ENCODE measurements around the gene CSF2.
"Not testable (repeated sequence)": the region's sequence is repeated elsewhere in the genome, so short reads cannot be mapped to it uniquely, and the experiment has no call there.

Gene CSF2

DNA sequence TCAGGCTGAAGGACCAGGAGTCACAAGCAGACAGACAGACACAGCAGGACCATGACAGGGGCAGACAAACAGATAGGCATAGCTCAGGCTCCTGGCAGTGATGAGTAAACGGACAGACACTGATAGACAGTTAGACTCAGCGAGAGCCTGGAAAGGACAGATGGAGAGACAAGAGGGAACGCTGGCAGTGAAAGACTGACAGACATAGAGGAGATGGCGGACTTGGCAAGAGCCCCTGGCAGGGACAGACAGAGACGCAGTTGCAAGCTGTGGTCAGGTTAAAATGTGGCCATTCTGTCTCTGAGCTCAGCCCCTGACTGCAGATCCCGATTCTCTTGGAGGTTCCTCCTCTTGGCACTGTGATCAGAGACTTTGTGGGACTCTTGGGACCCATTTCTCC lies 13.6 kb downstream of the CSF2 start:
- no peak for DNase-seq (ENCODE audit: low read depth in 3 of 3)

DNA sequence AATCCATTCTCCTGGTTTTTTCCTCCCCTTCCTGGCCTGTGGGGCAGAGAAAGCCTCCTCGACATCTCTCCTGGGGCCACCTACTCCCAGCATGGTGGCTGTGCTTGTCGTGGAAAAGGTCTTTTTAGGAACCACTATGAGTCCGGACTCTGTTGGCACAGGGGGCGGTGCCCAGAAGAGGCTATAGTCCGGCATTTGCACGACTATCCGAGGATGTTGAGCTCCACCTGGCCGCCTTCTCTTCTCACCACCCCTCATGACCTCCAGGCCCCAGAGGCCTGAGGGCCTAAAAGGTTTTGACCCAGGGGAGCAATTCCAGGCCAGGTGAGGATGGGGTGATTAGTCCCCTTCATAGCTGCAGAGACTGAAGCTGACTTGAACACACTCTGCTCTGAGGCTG lies 14.1 kb downstream of the CSF2 start:
- no peak for DNase-seq (ENCODE audit: low read depth in 3 of 3)

DNA sequence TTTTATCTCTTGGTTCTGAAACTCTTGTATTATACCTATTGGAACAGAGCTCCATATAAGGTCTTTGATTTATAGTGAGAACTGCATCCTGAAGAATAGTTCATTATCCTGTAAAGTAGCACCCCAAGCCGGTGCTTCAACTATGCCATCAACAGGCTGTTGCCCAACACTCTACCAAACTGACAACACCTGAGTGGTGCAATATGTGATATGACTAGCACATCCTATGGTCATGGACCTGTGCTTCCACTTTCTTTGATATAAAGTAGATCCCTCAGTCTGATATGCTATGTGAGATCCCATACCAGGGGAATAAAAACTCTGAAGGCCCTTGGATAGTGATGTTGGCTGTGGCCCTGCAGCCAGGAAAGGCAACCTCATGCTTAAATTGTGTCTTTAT lies 15.8 kb downstream of the CSF2 start:
- DNase-seq (ENCODE audit: low read depth in 3 of 3): no peak

DNA sequence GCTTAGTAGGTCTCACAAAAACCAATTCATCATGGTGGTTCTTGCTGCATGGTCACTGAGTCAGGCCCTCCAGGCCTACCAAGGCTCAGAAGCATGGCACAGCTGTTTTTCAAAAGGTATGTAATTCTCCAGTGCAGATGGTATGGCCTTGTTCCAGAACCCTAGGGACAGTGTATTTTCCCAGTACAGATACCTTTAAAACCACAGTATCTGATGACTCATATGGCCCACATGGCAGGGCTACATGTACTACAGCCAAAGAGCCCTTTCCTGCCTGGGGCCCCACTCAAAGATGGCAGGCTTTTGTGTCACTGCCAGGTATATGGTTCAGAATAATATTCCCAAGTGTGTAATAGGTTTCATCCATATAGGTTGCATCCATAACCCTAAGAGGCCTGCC lies 16.5 kb downstream of the CSF2 start:
- no peak for DNase-seq (ENCODE audit: low read depth in 3 of 3)

DNA sequence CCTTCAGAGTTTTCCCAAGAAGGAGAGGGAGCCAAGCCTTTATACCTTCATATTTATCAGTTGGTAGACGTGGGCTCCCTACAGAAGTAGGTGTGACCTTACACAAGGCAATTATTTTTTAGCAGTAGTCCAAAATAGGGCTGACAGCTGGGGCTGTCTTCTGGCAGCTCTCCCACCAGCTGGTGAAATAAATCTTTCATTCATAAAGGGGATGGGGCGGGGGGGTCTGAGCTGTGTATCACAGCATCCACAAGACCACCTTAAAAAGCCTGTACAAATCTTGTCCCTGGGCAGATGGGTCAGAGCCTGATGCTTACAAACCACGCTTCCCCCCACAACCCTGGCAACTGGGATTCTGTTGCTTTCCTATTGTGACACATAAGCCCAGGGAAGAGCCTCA lies 19.7 kb downstream of the CSF2 start:
- DNase-seq (ENCODE audit: low read depth in 3 of 3): no peak

DNA sequence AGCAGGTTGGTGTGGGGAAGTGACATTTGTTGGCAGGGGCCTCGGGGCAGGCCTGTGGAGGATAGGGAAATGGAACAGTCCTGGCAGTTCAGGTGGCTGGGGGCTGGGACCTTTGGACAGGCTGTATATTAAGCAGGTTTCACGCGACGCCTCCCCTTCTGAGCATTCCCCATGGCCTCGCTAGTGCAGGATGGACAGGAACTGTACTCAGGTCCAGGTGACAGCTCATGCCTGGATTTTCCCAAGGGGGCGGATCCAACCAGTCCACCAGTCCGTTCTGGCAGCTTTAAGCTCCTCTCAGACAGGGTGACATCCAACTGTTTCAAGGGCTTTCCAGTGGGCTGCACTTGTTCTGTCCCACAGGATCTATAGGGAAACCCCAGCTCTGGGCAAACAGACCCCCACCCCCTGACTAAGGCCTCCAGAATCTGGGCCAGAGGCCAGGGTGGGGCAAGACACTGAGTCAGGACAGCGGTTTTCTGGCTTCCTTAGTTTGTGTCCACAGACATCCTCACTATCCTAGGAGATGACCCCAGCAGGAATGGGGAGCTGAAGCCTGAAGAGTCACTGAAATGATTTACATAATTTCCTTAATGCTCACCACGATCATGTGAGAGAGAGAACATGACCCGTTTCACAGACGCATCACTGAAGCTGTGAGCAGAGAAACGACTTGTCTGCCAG lies 20.9 kb downstream of the CSF2 start:
- DNase-seq (ENCODE audit: low read depth in 3 of 3): no peak

DNA sequence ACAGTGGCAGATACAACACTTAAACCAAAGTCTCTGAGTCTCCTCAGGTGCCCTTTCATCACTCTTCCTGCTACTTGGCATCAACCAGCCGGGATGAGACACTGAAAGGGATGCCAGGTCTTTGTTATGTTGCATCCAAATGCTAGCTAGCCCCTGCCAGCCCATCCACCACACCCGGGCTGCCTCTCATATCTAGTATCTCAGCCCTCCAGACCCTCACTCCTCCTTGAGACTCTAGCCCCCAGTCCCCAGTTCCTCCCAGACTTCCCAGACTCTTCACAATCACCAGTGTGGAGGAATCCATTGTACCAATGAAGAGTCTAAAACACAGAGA lies 21.5 kb downstream of the CSF2 start:
- no peak for DNase-seq (ENCODE audit: low read depth in 3 of 3)

DNA sequence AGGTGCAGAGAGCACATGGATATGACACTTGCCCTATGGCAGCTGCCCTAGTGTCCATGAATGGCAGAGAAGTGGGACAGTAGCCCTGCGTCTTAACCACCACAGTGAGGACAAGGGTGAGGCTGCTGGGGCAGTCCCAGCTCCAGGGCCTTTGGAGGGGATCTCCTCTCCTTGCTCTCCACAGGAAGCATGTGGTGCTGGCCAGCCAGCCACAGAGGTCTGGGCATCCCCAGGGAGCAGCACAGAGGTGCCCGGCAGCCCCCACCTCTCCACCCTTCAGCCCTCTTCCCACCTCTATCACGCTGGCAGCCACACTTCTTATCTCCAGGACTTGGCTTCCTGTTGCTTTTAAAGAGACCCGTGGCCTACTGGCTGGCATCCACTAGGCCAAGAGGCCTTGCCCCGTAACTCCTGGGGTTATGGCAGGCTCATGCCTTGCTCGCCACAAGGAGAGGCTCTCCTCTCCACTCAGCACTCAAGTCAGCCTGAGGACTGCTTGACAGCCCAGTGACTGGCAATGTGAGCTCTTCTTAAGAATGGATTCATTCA lies 21.9 kb downstream of the CSF2 start:
- no peak for DNase-seq (ENCODE audit: low read depth in 3 of 3)

DNA sequence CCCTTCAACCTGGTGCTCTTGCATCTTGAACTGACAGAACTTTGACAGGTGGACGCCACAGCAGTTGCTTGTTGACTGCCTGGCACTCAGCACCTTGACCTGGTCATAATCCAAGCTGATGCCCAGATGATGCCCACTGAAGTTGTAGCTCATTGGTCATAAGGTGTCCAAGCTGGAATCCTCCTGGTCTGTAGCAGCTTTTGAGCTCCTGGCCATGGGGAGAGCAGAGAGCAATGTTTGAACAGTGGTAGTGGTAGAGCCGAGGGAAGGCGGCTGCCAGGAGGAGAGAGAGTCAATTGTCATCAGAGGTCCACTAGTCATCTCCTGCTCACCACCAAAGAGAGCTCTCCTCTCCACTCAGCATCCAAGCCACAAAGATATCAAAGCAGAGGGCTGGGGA lies 23.3 kb downstream of the CSF2 start:
- no peak for DNase-seq (ENCODE audit: low read depth in 3 of 3)

DNA sequence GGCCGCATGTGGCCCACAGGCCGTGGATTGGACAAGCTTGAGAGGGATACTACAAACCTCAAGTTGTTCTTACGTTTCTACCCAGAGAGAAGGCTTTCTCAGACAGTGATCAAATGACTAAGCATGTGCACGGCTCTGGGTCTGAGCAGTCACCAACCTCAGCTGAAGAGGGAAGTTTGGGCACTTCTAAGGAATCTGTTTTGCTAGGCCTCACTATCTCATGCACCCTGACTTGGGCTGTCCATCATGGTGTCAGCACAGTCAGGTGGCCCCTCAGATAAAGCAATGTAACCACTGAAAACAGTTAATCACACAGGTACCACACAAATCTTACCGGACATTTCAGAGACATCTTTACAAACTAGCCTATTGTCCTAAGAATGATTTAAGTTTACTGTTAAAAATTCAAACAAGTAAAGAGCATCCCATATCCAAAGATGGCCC lies 24.6 kb downstream of the CSF2 start:
- no peak for DNase-seq (ENCODE audit: low read depth in 3 of 3)

DNA sequence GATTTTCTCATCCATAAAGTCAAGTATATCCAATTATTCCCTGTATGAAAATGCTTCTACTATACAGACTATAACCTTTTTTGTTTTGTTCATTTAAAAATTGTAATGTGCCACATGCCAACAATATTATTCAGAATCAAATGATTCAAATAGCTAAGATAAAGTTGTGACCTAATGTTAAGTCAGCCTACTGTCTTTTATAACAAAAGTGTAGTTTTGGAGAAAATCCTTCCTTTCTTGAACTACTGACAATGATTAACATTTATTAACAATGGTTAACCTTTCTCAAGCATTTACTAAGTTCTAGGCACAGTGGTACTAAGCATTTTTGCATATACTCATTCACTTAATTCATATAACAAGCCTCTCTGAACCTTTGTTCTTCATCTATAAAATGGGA lies 25.0 kb downstream of the CSF2 start:
- no peak for DNase-seq (ENCODE audit: low read depth in 3 of 3)

DNA sequence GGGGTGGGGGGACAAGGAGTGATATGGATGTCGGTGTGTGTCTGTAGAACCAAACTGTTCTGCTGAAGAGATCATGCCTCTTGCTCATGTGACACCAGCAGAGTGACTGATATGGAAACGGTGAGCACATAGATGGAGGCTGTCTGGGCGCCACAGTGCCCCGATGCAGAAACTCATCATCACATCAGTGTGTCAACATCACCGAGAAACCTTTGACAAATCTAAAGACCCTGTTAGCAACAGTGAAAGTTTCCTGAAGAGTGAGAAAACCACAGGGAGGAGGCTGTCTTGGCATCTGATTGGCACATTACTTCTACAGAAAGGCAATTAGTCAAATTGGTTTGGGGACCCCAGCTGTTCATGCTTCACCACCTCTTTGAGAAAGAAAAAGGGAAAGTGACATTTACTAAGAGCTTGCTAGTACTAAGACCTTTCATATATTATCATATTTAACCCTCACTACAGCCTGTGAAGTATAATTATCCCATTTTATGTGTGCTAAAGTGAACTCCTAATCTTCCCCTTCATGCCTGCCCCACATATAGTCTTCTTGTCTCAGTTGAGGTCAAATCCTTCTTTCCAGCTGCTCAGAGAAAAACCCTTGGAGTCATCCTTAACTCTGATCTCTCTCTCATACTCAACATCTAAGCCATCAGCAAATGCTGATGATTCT lies 25.6 kb downstream of the CSF2 start:
- peak in 2 of 3 experiments; percentile 28 to 33 for DNase-seq (ENCODE audit: low read depth in 3 of 3)

DNA sequence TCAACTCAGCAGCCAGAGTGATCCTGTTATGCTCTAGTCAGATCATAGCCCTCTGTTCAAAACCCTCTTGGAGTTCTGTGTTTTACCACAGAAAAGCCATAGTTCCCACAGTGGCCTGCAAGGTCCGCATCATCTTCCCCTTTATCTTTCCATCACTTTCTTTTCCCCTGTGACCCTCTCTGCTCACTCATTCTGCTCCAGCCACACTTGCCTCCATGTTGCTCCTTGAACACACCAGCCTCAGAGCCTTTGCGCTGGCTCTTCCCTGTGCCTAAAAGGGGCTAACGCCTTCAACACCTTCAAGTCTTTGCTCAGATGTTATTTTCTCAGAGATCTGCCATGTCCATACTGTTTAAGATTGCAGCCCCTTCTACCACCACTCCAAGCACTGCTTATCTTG lies 26.3 kb downstream of the CSF2 start:
- no peak for DNase-seq (ENCODE audit: low read depth in 3 of 3)

DNA sequence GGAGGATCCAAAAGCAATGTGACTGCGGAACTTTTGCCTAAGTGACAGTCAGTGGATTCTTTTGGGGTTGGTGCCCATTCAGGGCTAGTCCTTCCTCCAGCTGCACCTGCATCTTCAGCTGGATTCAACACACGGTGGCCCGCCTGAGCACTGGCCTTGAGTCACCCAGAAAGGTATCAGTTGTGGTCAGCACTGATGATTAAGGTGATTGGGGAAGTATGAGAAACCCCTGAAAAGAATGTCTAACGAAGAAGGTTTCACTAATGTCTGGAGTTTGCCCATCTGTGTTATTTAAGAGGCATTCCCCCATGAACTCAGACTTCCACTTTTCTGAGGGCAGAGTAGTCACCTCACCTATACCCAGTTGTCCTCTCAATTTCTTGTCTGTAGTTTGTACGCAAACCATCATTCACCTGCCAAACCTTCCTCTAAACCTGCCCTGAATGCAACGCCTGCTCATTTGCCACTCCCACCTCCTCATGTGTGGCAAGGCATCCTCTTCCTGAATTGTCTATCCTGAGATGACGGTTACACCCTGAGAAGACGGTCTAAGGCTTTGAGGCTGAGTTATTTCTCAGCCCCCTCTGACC lies 27.2 kb downstream of the CSF2 start:
- no peak for DNase-seq (ENCODE audit: low read depth in 3 of 3)

DNA sequence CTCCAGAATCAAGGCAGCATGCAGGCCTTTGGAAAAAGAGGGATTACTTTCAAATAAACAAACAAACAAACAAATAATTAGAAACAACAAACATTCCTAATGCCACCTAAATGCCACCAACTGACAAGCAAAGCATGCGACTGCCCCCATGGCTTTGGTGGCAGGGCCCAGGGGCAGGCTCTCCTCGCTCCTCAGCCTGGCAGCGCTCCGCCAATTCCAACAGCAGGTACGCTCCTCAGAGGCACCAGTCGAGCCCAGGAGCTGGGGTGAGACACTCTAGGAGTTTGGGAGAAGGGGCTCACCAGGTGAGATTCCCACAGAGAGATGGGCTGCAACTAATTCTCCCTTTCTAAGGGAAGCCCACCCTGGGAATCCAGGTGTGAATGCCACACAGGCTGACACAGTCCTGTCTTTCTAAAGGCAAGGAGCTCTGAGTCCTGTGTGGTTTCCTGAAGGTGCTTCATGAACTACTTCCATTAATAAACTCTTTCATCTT lies 27.8 kb downstream of the CSF2 start:
- no peak for DNase-seq (ENCODE audit: low read depth in 3 of 3)

DNA sequence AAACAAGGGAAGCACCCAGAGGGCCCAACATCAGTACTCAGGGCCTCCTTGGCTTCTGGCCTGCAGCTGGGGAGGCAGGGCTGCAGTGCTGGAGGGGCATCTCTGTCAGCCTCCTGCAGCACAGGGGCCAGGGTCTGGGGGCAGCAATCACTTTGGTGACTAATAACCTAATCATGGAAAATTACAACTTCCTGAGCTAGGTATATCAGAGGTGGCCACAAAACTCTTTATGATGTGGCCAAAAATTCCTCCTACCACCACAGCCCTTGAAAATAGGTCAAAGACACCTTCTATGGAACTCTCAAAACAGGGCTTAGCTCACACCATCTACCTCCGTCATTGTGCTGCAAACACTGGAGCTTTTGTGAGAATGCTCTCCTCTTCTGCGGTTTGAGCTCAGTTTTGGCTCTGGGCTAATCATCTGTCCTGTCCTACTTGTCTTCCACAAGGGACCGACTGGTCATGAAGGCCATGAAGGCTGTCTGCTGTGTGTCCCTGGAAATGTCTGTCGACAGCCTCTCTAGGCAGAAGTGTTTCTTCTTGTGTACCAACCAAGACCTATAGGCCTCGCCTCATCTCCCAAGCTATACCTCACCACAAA lies 28.6 kb downstream of the CSF2 start:
- DNase-seq (ENCODE audit: low read depth in 3 of 3): no peak

DNA sequence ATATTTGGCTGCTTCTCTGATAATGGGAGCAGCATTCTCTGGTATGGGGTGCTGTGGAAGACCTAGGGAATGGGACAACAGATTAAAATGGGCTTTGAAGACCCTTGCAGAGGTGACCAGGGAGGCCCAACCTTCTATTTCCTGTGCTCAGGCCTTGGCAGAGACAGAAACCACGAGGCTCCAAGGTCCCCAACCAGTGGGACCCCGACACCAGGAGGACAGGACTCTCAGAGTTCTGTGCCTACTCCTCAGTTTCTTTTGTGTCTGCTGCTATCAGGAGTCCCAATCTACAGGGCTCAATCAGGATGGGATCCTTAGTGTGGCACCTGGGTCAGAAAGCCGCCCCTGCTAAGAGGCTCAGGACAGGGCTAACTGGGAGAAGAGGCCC lies 29.3 kb downstream of the CSF2 start:
- no peak for DNase-seq (ENCODE audit: low read depth in 3 of 3)

DNA sequence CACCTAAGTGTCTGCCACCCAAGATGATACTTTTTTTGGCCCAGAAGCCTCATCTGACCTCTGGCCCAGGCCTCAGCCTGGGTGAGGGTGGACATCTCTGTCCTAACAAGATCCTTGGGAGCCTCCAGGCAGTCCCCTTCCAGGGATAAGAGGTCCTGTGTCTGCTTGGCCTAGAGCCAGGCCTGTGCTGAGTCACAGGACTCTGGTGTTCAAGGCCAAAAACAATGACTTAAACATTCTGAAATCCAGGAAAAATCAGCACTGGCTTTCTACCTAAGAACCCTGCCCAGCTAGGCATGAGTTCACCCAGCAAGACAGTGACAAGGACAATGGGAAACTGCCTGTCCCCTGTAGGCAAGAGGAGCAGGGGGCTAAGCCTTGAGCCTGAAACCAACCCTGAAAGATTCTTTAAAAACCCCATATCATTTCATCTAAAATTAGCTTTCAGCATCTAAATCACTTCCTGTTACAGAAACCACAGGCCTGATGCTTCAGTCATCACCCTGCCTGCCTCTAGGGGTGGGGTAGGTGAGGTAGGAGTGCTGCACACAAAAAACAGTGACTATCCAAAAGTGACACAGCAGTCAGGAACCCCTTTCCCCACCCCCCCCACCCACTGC lies 29.9 kb downstream of the CSF2 start:
- DNase-seq (ENCODE audit: low read depth in 3 of 3): peak; percentile 37 to 58 (median 44)

DNA sequence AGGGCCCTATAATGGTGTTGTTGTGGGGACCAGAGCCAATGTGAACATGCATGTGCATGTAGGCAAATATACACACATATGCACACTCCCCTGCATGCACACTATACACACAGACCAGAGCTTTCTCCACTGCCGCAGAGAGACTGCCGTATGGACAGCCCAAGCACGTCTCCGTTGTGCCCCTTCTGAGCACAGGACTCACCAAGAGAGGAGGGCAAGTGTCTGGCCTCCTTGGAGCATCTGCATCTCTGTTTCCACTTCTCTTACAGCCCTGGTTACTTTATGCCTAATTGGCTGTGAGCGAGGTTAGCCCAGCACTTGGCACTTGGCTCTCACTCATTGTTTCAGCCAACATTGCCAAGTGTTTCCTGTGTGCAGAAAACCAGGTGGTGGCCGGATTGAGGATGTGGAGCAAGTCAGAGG lies 30.4 kb downstream of the CSF2 start:
- DNase-seq (ENCODE audit: low read depth in 3 of 3): no peak

DNA sequence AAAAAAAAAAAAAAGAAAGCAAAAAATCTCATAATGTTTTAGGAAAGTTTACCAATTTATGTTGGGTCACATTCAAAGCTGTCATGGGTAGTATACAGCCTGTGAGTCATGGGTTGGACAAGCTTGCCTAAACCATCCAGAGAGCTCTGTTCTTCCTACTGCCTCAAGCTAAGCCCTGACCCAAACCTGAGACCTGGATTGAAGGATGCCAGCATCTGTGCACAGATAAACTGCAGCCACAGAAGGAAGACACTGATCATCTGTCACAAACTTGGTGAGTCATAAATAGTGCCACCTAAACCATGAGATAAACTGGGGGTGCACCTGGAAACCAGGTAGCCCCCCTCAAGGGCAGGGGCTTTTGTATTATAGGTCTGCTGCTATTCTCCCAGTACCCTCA lies 31.0 kb downstream of the CSF2 start:
- no peak for DNase-seq (ENCODE audit: low read depth in 3 of 3)

DNA sequence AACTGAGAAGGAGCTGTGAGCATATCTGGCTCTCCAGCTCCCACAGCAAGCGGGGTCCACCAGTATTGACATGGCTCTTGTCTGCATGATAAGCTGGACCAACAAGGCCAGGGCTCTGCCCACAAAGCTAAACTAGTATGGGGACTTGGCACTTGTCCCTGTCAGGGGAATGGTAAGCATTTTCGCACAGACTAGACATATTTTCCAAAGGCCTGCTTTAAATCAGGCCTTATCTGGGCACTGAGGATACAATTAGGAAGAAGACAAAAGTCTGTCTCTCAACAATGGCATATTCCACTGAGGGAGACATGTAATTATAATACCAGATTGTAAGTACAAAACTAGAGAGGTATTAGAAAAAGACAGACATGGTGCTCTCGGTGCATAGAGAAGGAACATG lies 32.1 kb downstream of the CSF2 start:
- no peak for DNase-seq (ENCODE audit: low read depth in 3 of 3)

DNA sequence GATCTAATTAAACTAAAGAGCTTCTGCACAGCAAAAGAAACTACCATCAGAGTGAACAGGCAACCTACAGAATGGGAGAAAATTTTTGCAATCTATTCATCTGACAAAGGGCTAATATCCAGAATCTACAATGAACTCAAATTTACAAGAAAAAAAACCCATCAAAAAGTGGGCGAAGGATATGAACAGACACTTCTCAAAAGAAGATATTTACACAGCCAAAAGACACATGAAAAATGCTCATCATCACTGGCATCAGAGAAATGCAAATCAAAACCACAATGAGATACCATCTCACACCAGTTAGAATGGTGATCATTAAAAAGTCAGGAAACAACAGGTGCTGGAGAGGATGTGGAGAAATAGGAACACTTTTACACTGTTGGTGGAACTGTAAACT lies 34.9 kb downstream of the CSF2 start:
- DNase-seq (ENCODE audit: low read depth in 3 of 3): not testable (repeated sequence)
